HCEC 1CT (cell line): ENCODE data around the gene TSPO2.

ENCODE experiments used
- DNase-seq: peaks from one replicate; pipeline ENCODE4 v3.0.0-alpha.2; 2017

TSPO2 gene

DNA sequence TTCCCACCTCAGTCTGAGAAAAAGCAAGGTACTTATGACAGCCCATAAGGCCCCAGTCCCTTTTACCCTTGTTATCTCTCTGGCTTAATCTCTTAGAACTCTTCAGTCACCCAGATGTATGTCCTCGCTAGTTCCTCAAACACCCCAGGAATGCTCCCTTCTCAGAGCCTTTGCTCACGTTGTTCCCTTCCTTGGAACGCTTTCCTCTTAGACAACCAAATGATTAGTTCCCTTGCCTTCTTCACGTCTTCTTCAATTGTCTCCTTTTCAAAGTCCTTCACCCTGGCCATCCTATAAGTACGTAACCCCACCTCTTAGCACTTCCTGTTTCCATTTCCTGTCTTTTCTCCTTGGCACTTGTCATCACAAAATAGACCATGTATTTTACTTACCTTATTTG, 9.6 kb downstream of the TSPO2 start:
- no peak for DNase-seq

DNA sequence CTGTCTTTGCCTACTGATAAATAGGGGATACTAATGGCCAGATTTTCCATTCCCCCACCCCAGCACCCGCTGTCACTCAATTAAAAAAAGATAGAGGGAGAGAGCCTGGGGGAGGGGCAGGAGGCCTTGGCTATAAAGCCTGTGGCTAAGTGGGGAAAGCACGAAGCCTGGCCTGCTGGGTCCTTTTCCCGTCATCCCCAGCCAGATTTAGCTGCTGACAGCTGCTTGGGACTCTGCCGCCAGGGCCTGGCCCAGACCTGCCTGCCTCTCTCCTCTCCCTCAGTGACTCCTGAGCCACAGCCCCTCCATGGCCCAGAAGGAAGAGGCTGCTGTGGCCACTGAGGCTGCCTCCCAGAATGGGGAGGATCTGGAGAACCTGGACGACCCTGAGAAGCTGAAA, 10.8 kb downstream of the TSPO2 start, which contains the start of gene APOBEC2:
TSS of gene APOBEC2 (plus strand) at position 162 of the 400 bp plus-strand sequence. CDS start at position 308, 146 bp downstream.
- DNase-seq = no peak

DNA sequence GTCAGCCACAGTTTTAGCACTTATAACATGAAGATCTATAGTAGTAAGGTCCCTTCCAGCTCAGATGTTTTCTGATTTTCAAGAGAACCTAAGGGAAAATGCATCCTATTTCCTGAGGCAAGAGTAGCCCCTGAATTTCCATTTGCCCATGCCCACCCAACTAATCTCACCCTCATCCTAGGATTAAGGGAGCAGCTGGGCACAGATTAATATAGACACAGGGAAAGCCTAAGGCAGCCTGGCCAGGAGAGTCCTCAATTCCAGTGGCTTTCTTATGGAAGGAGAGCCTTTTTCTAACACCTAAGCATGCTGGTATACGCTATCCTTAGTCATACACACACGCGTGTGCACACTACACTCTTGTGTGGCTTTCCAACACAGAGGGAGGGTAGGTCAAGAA, 12.2 kb downstream of the TSPO2 start:
- no peak for DNase-seq

DNA sequence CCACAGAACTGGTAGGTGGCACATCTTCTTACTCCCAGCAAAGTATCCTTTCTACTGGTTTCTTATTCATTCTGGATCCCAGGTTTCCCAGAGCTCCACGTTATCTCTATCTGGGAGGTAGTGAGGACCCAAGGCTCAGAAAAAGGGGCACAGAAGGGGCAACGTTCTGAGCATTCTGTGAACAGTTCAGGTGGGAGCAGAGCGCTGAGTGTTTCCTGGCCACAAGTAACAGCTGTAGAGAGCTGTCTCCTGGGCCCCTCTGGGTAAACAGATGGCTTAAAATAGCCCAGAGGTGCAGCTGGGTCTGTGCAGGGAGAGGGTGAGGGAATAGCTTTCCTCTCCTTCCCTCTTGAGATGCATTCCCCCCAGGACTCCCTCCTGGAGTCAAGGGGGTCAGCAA, 12.9 kb downstream of the TSPO2 start:
- DNase-seq = no peak

DNA sequence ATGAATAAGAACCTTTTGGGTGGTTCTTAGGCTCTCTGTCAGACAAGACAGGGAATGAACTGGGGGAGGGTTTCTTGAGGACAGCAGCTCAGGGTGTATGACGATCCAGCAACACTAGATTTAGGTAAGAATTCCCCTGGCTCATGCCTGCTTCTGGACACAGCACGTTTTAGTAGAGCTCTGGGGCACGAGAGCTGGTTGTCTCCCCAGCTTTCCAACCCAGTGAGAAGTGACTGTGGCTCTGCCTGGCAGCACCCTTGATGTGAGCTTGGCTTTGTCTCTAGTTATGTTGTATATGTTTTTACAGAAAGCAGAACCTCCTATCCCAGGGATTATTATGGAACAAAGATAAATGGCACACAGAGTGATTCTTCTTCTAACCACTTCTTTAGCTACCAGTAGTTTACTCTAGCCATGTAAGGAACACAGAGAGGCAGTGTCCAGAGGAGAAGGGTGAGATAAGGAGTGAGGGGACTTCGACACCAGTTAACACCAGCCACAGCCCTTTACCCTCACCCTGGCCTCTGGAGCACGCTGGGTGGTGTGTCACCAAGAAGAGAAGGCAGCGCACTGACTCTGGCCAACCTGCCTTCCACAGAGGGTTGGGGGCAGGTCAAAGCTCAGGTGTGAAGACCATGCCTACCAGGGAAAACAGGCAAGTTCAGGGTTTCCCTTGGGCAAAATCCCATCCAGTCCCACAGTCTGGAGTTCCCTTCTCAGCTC, 14.7 kb downstream of the TSPO2 start:
- no peak for DNase-seq

DNA sequence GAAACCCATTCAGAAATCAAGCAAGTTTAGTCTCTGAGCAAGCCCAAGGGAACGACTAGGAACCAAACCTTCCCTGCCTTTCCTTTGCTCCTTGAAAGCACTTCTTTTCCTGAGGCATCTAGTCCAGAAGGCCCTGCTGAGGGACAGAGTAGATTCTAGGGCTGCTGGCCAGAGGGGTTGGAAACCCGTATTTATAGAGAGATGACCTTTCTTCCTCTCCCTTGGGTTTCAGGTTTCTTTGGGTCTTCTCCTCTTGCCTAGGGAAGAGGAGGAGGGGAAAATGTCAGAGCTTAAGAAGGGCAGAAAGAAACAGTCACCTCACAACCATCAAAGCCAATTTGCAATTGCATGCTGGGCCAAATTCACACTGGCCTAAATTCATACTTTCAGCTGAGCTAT, 16.5 kb downstream of the TSPO2 start:
- DNase-seq = no peak

DNA sequence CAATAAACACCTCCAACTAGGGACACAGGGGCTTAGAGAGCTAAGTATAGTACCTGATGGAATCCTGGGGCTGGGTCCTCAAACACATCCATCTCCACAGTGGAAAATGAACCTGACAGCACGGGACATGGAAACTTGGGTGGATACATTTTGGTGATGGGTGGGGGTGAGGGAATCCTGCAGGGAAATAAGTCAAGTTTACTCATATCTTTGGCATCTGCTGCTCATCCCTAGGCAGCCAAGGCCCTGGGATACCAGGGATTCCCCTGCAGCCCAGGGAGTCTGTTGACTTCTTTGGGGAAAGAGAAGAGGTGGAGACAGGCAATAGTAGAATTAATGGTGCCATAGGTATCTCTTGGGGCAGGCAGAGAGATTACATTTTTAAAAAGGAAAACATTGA, 17.3 kb downstream of the TSPO2 start:
- DNase-seq = peak; percentile 36

DNA sequence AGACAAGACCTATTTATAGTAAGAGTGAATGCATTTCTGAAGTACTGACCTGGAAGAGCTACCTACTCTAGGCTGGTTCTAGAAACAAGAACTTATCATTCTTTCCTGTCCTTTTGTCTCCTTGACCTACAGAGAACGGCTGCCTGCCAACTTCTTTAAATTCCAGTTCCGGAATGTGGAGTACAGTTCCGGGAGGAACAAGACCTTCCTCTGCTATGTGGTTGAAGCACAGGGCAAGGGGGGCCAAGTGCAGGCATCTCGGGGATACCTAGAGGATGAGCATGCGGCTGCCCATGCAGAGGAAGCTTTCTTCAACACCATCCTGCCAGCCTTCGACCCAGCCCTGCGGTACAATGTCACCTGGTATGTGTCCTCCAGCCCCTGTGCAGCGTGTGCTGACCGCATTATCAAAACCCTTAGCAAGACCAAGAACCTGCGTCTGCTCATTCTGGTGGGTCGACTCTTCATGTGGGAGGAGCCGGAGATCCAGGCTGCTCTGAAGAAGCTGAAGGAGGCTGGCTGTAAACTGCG, 19.0 kb downstream of the TSPO2 start:
- DNase-seq = no peak

DNA sequence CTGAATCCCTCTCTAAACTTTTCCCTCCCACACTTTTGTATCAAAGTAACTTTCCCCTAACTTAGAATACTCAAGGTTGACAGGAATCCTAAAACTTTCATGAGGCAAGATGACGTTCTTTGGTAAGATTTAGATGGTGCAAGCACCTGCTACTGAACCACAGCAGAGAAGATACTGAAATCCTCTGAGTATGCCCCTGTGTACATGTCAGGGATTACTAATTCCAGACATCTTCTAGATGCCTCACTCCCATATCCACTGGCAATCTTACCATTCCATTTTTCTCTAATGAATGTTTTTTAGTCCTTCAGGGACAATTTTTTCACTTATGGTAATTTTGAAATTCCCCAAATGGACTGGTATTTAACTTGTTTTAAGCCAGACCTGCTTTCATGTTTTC, 19.8 kb downstream of the TSPO2 start:
- DNase-seq = no peak

DNA sequence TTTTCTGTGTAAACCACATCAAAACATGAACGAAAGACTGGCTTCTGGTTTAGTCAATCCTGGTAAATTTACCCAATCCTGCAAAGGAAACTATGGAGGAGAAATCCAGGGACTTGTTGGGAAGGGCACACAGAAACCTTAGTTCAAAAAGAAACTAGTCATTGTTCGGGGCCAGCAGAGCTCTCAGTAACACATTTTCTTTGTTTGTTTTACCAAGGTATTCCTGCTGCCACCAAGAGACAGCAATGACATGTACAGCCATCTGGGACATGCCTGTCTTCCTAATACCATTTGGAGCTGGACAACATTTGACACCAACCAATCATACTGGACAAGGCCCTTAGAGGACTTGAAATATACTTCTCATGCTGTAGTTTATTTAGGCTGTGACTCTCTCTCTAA, 21.6 kb downstream of the TSPO2 start:
- no peak for DNase-seq

DNA sequence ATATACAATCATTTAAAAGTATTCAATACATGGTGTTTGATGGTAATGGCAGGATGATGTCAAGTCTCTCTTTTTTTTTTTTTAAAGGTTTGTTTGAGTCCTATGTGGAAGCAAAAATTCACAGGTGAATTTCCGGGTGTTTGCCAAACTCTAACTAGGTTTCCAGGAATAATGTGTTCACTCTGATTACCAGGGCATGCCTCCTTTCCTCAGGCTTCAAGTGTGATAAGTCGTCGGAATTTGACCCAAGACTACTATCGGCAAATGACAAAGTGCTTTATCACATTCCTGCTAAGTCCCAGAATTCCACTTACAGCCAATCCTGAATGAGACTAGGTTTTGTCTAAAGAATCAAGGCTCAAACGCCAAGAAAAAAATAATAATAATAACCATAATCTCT, 22.6 kb downstream of the TSPO2 start:
- DNase-seq = no peak

DNA sequence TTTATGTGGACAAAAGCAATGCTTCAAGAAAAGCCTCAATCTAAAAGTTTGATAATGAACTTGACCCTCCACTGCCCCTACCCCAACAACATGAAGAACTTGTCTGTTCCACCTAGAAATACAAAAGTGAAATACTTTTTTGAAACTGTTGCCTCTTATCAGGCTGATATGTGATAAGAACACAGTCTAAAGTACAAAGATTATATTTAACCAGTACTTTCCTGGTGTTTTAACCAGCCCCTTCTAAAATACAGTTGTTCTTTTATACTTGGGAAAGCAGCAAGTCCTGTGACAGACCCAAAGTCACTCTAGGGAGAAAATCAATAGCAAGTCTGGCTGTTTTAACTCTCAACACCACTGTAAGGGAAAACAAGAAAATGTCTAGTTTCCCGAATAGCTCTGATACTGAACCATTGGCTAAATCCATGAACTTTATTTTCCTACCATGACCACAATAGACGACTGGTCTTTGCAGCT, 23.3 kb downstream of the TSPO2 start:
- DNase-seq = no peak

DNA sequence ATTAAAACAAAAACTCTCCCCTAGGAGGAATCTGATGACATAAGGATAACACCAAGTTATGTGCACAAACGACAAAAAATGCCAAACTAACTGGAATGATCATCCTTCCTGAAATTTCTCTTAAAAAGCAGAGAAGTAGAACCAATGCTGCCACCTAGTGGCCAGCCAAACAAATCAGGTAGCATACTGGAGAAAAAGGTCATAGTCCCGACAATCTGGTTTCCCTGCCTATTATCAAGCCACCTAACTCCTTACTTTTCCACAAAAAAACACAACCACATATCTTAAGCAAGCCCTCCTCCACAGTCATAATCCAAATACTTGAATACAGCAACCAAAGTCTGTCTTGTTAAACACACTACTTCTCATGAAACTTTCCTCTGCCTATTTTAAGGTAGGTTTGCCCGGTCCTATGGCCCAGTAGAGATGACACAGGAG, 24.6 kb downstream of the TSPO2 start:
- DNase-seq = peak; percentile 69

DNA sequence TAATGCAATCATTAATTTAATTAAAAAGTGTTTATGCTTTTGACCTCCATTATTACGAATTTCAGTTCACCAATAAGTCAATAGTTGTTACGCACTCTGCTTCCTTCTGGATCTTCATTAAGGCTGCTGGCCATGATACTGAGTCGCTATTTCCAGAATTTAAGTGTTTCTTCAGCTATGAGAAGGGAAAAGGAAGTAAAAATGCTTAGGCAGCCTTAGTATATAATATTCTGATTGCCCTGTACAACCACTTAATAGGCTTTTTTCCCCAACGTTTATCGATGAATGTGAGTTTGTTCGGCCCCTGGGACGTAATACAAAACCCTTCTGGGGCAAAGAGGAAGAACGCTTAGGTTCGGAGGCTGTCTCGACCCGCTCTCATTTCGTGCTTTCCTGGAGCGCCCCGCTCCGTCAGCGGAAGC, 29.2 kb downstream of the TSPO2 start:
- peak; percentile 2 for DNase-seq

DNA sequence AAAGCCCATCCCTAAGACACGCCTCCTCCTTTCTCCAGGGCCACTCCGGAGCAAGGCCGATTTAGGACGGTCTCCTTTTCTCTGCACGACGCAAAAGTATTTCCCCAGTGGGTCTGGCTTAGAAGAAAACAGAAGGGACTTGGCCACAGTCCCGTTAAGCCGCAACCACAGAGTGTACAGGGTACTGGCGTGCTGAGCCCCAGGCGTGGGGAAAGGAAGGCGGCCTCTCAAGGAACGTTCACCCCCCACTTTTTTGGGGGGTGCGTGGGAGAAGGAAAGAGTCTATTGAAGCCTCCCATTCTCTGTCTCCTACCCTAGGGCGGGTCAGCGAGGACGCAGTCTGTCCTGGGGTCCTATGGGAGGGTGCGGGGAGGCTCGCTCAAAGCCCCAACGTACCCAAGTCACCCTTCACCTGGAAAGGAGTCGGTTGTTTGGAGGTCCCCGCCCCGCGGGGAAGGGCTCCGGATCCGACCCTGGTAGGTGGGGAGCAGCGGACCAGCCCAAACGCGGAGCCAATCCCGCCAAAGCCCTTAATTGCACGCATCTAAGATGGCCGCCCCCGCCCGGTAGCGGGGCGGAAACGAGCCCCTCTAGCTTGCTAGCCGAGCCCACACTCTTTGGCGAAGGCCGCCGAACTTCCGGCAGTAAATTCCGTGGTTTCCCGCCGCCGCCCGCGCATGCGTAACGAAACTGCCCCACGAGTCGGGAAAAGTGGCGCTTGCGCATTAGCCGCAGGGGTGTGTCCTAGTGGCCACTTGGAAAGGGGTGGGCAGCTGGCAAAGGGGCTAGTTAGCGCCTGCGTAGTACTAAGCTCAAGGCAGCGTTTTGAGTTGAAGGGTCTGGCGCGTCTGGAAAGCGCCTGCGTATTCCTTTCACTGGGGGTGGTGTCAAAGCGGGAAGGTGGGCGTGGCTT, 29.9 kb downstream of the TSPO2 start, which contains the start of gene OARD1:
TSS of gene OARD1 (minus strand) at position 434 of the 913 bp plus-strand sequence. CDS start 722 bp downstream, outside the sequence.
- DNase-seq = peak; percentile 99

DNA sequence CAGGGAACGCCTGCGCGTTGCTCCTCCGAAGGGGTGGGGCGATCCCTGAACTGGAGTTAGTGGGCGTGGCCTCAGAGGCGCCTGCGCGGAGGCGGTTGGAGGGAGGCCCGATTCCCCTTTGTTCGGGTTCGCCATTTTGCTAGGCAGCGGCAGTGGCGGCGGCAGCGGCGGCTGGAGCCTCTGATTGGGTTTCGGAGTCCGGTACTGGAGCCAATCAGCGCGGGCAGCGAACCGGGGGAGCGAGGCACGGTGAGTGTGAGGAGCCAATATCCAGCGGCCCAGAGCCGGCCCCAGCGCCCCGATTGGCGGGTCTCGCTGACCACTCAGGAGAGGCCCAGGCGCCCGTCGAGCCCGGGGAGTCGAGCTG, 30.6 kb downstream of the TSPO2 start, which contains the start of gene NFYA:
TSS of gene NFYA (plus strand) at position 139 of the 367 bp plus-strand sequence. CDS start 6,116 bp downstream, outside the sequence.
- DNase-seq = peak; percentile 99

DNA sequence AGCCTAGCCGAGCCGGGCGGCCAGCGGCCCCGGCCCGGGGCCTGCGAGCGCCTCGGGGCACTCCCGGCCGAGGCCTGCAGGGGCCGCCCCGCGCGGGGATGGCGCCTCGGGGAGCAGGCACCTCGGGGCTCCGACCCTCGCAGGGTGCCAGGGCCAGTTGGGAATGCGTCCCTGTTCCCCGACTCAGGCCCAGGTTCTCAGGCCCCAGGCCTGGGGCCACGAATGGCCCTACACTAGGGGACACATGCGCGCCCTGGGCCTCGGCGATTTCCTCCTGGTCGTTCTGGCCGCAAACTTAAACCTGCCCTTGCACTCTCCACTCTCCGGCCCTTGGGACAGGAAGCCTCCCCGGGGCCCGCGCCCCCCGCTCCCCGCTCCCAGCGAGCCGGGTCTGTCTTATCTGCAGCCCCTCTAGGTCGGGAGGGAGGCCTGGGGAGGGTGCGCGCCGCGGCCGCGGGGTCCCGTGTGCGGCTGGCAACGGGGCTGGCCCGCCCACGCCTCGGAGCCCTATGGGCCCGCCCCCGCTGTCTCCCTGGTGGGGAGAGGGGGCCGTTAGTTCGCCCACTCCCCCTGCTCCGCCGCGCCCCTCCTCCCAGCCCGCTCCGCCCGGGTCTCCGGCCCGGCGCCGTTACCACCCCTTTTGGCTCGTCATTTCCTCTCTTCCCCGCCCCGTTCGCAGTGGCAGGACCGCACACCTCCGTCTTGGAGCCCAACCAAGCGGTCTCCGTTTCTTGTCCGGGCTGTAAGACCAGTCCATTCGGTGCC, 31.1 kb downstream of the TSPO2 start:
- peak; percentile 75 for DNase-seq

DNA sequence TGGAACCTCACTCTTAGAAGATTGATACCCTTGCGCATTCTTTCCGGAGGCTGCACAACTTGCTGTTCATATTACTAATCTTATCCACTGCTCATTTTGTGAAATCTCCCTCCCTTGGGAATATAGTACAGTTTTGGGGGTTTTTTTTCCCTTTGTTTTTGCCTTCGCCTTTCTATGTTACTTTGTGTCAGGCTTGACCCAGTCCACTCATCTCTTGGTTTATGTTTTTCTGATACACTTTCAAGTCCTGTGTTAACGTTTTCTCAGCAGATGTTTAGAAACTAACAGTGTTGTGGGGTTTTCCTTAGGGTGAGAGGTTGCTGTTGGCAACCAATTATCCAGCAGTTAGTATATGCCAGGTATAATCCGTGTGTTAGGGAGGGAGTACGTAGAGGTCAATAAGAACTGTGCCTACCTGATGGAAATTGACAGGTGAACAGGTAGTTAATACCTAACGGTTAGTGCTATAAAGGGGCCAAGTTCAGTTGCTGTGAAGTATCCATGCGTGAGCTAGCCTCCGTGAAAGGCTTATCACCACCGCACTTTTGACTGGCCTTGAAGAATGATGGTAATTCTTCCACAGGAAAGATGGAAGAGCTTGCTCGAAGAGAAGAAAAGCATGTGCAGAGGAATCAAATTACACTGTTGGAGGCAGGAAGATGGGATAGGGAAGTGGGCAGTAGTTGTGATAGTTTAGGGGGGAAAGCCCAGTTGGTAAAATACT, 31.9 kb downstream of the TSPO2 start:
- DNase-seq = peak; percentile 16

DNA sequence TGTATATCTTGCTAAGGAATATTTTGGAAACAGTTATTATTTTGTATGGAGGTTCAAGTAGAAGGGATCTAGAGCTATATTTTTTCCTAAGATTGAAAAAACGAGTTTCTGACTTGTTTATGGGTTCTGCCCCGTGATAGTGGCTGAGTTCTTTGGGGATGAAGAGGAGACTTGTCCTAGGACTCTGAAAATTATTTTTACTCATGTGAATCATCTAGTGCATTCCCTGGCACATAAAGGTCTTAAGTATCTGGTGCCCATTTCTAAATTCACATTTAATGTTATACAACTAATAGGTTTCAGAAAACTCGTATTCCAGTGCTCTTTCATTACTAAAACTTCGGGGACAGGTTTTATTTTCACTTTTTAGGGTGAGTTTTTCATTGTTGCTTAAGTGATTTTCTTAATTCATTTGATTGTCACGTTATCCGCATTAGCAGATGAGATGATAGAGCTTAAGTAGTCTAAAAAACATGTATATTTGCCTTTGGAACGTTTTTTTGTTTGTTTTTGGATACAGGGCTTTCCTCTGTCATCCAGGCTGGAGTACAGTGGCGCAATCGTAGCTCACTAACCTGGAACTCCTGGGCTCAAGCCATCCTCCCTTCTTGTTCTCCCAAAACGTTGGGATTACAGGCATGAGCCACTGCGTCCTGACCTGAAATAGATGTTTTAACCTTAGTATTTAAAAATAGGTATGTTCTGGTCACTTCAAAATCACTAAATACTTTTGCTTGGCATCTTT, 32.6 kb downstream of the TSPO2 start:
- DNase-seq = peak; percentile 21

DNA sequence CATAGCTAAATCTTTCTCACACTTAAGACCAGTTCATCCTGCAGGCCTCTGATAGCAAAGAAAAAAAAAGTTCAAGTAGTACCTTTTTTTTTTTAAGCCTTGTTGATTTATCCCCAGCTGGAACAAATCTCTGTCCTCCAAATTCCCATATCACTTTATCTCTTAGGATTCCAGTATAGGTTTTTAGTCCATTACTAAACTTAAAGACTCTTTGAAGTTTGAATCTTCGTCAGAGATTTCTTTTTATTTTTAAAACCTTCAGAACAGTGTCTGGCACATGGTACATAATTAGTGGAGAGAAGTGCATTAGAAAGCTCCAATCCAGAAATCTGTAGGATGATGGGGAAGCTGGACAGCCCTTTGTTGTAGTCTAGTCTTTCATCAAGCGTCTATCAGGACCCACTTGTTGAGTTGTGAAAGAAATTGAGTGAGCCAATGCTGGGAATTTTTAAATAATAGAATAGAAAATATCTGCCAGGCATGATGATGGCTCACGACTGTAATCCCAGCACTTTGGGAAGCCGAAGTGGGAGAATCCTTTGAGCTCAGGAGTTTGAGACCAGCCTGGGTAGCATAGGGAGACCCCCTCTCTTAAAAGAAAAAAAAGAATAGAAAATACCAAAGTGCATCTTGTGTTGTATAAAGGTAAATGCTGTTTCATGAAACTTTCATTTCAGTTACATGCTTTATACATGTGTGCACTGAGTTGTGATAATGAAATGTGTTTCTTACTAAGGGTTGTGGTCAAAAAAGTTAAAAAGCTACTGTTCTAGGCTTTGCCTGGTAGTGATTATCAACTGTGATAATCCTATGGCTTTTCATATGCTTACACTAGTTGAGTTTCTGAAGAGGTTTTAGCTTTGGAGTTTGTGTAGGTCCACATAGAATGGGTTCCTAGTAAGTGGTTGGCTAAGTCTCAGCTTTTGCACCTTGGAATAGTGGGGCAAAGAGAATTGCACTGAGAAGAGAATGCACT, 33.7 kb downstream of the TSPO2 start:
- no peak for DNase-seq
